Astrocyte of the spinal cord (primary cell): ENCODE results near the gene MEGF10.
"Not testable (repeated sequence)": the region's sequence is repeated elsewhere in the genome, so short reads cannot be mapped to it uniquely, and the experiment has no call there.

Experiments used
- DNase-seq: peaks from one replicate; pipeline ENCODE4 v3.0.0; 2011; ENCODE audit warnings: low read depth, low spot score
- H3K4me3 ChIP-seq: 2 replicates; pipeline ENCODE4 v1.5.1; 2011; ENCODE audit warnings: low read depth, mild to moderate bottlenecking, low read length, moderate library complexity
- CTCF ChIP-seq: IDR thresholded peaks from 2 replicates; pipeline ENCODE4 v1.5.1; 2012; ENCODE audit warnings: low read depth, mild to moderate bottlenecking, low read length, inconsistent platforms
- in situ Hi-C: cut with HindIII; loops from 2 replicates; pipeline ENCODE4 v1.10.0; 2017; ENCODE audit warnings: low sequenced_read_pairs

Gene MEGF10

DNA sequence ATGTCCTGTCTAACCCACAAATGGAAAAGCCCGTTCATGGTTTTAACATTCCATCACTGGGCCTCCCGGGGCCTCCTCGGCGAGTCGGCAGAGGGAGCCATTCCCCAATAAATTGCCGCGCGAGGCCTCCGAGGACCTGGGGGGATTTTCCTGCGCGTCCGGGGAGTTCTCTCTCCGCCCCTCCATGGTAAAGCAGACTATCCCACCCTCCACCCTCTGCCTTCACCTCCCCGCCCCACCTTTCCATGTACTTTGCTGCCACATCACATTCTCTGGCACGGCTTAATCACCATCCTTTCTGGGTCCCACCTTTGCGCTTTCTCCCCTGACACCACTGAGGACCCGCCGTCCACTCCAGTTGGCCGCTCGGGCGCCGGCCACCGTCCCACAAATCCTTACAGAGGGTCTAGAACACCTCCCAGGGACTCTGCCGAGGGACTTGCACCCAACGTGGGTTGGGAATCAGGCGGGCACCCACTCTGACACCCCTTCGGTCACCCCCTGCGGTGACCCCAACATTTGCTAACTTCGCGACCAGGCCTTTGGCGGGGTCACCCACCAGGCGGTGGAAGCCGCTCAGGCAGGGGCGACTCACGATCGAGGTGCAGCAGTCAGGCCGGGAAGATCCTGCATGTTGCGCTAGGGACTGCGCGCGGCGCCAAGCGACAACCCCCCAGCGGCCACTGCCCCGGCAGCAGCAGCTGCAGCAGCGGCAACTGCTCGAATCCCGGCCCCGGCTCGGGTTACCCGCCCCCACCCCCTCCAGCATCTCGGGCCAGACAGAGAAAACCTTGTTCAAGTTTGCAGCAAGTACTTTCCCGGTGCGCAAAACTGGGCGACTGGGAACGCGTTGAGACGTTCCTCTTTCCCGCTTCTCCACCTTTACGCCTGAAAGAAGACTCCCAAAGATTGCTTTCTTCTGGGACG is at the start of gene MEGF10:
Gene MEGF10, plus strand, starts transcription at position 778 of the 927 bp plus-strand sequence. CDS start 40,513 bp downstream, outside the sequence.
- in situ Hi-C loops: no loop called here
- peak; percentile 66 for DNase-seq
- TF ChIP-seq CTCF: peak; percentile 91
- peak within 1 kb of the TSS; percentile 53 for H3K4me3 ChIP-seq

GRCh38 chr5:127243011-127243410 is 47.6 kb upstream of the MEGF10 start:
- in situ Hi-C loops: no loop called here
- TF ChIP-seq CTCF: no peak
- peak; percentile 54 for DNase-seq

DNA sequence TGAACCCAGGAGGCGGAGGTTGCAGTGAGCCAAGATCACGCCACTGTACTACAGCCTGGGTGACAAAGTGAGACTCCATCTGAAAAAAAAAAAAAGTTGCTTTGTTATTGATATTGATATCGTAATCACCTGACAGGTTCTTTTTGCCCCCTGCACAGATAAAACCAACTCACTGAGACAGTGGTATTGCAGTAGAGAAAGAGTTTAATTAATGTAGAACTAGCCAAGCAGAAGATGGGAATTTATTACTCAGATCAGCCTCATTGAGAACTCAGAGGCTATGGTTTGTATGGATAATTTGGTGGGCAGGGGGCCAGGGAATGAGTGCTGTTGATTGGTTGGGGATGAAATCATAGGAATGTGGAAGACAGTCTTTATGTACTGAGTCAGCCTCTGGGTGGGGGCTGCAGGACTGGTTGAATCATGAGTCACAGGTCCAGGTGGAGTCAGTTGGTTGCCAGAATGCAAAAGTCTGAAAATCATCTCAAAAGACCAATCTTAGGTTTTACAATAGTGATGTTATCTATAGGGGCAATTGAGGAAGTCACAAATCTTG is 35.8 kb upstream of the MEGF10 start:
- no peak for TF ChIP-seq CTCF
- no peak overlapping the region for H3K4me3 ChIP-seq
- peak; percentile 86 for DNase-seq
- in situ Hi-C loops: no loop called here

More at GRCh38 chr5:127243011-127243410, 47.6 kb upstream of the MEGF10 start:
- H3K4me3 ChIP-seq: no peak overlapping the region

DNA sequence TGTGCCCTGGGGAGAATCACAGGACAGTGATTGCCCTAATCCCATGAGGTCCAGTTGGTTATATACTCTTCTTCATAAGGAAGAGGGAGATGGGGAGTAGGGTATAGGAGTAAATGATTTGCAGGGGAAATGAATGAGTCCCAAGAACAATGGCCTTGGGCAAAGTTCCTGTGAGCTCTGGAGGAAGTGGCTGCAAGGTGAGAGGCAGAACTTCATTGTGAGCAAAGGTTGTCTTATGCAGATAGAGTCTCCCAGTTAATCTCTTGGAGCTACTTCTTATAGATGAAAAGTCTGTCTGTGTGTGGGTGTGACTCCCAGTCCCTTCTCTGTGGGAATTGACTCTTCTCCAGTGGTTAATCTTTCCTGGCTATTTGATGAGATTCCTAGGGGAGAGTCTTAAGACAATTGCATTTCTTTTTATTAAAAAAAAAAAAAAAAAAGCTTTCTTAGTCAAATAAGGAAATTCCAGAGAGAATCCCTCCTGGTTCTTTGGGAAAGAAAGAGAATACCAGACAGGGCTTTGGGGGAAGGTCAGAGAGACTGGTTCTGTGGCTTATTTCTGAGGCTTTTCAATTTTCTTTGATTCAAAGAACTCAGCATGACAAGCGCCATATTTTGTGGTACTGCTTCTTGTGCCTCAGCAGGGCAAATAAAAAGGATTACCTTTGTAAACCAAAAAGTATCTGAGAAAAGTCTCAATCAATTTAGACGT is 33.6 kb upstream of the MEGF10 start:
- no peak overlapping the region for H3K4me3 ChIP-seq
- no peak for TF ChIP-seq CTCF
- DNase-seq: no peak
- in situ Hi-C loops: no loop called here

DNA sequence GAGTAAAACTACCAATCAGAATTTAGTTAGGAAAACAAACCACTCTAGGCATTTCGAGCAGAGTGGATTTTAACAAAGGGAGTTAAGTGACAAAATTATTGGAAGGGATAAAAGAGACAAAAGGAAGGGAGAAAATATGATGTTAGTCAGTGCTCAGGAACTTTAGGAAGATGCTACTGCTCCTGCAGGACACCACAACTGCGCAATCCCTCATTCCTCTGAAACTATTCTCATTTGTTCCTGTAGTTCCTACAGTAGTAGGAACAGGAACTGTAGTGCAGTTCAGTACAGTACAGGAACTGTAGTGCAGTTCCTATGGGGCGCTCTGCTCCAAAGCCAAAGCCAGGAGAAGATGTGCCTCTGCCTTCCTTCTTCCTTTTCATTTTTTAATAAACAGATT is 29.9 kb upstream of the MEGF10 start:
- no peak for DNase-seq
- no peak overlapping the region for H3K4me3 ChIP-seq
- no peak for TF ChIP-seq CTCF
- in situ Hi-C loops: no loop called here

- in situ Hi-C loops, H3K4me3 ChIP-seq, DNase-seq: not testable (repeated sequence)
Measured at GRCh38 chr5:127265473-127265872, 25.1 kb upstream of the MEGF10 start.

DNA sequence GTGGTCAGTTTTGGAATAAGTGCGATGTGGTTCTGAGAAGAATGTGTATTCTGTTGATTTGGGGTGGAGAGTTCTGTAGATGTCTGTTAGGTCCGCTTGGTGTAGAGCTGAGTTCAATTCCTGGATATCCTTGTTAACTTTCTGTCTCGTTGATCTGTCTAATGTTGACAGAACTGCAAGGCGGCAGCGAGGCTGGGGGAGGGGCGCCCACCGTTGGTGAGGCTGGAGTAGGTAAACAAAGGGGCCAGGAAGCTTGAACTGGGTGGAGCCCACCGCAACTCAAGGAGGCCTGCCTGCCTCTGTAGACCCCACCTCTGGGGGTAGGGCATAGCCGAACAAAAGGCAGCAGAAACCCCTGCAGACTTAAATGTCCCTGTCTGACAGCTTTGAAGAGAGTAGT is 22.3 kb upstream of the MEGF10 start:
- H3K4me3 ChIP-seq, in situ Hi-C loops, DNase-seq: not testable (repeated sequence)

GRCh38 chr5:127270713-127271112 is 19.9 kb upstream of the MEGF10 start:
- DNase-seq, H3K4me3 ChIP-seq, in situ Hi-C loops: not testable (repeated sequence)
